Mucosa of stomach (tissue), 1 donor: ENCODE results near the gene PTGR2.
"Not testable (repeated sequence)": the region's sequence is repeated elsewhere in the genome, so short reads cannot be mapped to it uniquely, and the experiment has no call there.

ENCODE experiments used
- H3K27me3 ChIP-seq: one replicate; pipeline ENCODE4 v1.7.0; 2013; ENCODE audit warnings: mild to moderate bottlenecking, low read length; ENCODE audit not compliant: control insufficient read depth, insufficient read depth
- H3K36me3 ChIP-seq: one replicate; pipeline ENCODE4 v1.7.0; 2013; ENCODE audit warnings: low read length; ENCODE audit not compliant: control insufficient read depth, insufficient read depth
- H3K4me1 ChIP-seq: one replicate; pipeline ENCODE4 v1.7.0; 2013; ENCODE audit warnings: mild to moderate bottlenecking, low read length; ENCODE audit not compliant: control insufficient read depth, insufficient read depth
- H3K4me3 ChIP-seq: one replicate; pipeline ENCODE4 v1.7.0; 2013; ENCODE audit warnings: low read length
- H3K9ac ChIP-seq: one replicate; pipeline ENCODE4 v1.7.0; 2013; ENCODE audit warnings: mild to moderate bottlenecking, low read length, moderate library complexity
- H3K9me3 ChIP-seq: one replicate; pipeline ENCODE4 v1.7.0; 2013; ENCODE audit warnings: mild to moderate bottlenecking, low read length, moderate library complexity; ENCODE audit not compliant: control insufficient read depth
- donor health status: Pancreatic carcinoma.

Gene PTGR2

GRCh38 chr14:73820631-73821030 is 31.0 kb upstream of the PTGR2 start:
- H3K9me3 ChIP-seq = no peaks in the 10 kb centered on the region
- no peak overlapping the region for H3K4me3 ChIP-seq
- peaks cover 9% of the 10 kb centered on the region for H3K4me1 ChIP-seq
- H3K9ac ChIP-seq = no peak overlapping the region
- no peaks in the 10 kb centered on the region for H3K27me3 ChIP-seq
- no peaks in the 10 kb centered on the region for H3K36me3 ChIP-seq

- Histone ChIP-seq H3K9me3 (no peaks in the 10 kb centered on the region), H3K27me3 (no peaks in the 10 kb centered on the region), H3K9ac (no peak overlapping the region), H3K4me3 (no peak overlapping the region), H3K4me1 (peaks cover 9% of the 10 kb centered on the region), H3K36me3 (no peaks in the 10 kb centered on the region)
These were observed 28.2 kb upstream of the PTGR2 start for GRCh38 chr14:73823339-73823885.

- no peaks in the 10 kb centered on the region for H3K27me3 ChIP-seq
- no peaks in the 10 kb centered on the region for H3K9me3 ChIP-seq
- peaks cover 9% of the 10 kb centered on the region for H3K4me1 ChIP-seq
- H3K9ac ChIP-seq = no peak overlapping the region
- no peaks in the 10 kb centered on the region for H3K36me3 ChIP-seq
- H3K4me3 ChIP-seq = no peak overlapping the region
These were observed 27.5 kb upstream of the PTGR2 start for GRCh38 chr14:73824127-73824526.

- no peak overlapping the region for H3K4me3 ChIP-seq
- no peaks in the 10 kb centered on the region for H3K36me3 ChIP-seq
- H3K9ac ChIP-seq = no peak overlapping the region
- H3K4me1 ChIP-seq = peaks cover 9% of the 10 kb centered on the region
- no peaks in the 10 kb centered on the region for H3K9me3 ChIP-seq
- H3K27me3 ChIP-seq = no peaks in the 10 kb centered on the region
These were observed 27.1 kb upstream of the PTGR2 start for GRCh38 chr14:73824536-73824935.

GRCh38 chr14:73825551-73826188 is 26.0 kb upstream of the PTGR2 start:
- no peaks in the 10 kb centered on the region for H3K27me3 ChIP-seq
- H3K4me3 ChIP-seq = no peak overlapping the region
- H3K9me3 ChIP-seq = no peaks in the 10 kb centered on the region
- H3K9ac ChIP-seq = no peak overlapping the region
- H3K4me1 ChIP-seq = peaks cover 9% of the 10 kb centered on the region
- no peaks in the 10 kb centered on the region for H3K36me3 ChIP-seq

GRCh38 chr14:73827190-73827589 is 24.4 kb upstream of the PTGR2 start:
- H3K27me3 ChIP-seq, H3K9me3 ChIP-seq, H3K36me3 ChIP-seq, H3K9ac ChIP-seq, H3K4me1 ChIP-seq, H3K4me3 ChIP-seq: not testable (repeated sequence)

- Histone ChIP-seq H3K9ac (no peak overlapping the region), H3K4me1 (peaks cover 9% of the 10 kb centered on the region), H3K27me3 (no peaks in the 10 kb centered on the region), H3K4me3 (no peak overlapping the region), H3K9me3 (no peaks in the 10 kb centered on the region), H3K36me3 (no peaks in the 10 kb centered on the region)
These were observed 22.6 kb upstream of the PTGR2 start for GRCh38 chr14:73829071-73829470.

- Histone ChIP-seq H3K36me3 (no peaks in the 10 kb centered on the region), H3K4me1 (peaks cover 4% of the 10 kb centered on the region), H3K4me3 (no peak overlapping the region), H3K9me3 (no peaks in the 10 kb centered on the region), H3K27me3 (no peaks in the 10 kb centered on the region), H3K9ac (no peak overlapping the region)
These were observed 21.9 kb upstream of the PTGR2 start for GRCh38 chr14:73829526-73830431.

- H3K4me1 ChIP-seq = peaks cover 7% of the 10 kb centered on the region
- no peaks in the 10 kb centered on the region for H3K27me3 ChIP-seq
- H3K9me3 ChIP-seq = no peaks in the 10 kb centered on the region
- no peak overlapping the region for H3K4me3 ChIP-seq
- no peaks in the 10 kb centered on the region for H3K36me3 ChIP-seq
- H3K9ac ChIP-seq = no peak overlapping the region
These were observed 18.6 kb upstream of the PTGR2 start for GRCh38 chr14:73833034-73833433.

- Histone ChIP-seq H3K4me3 (no peak overlapping the region), H3K36me3 (no peaks in the 10 kb centered on the region), H3K9me3 (no peaks in the 10 kb centered on the region), H3K9ac (no peak overlapping the region), H3K27me3 (no peaks in the 10 kb centered on the region), H3K4me1 (peaks cover 7% of the 10 kb centered on the region)
These were observed 17.9 kb upstream of the PTGR2 start for GRCh38 chr14:73833530-73834260.

- H3K9ac ChIP-seq = no peak overlapping the region
- no peaks in the 10 kb centered on the region for H3K36me3 ChIP-seq
These were observed 17.4 kb upstream of the PTGR2 start for GRCh38 chr14:73834261-73834625.

More at GRCh38 chr14:73834261-73834625, 17.4 kb upstream of the PTGR2 start:
- Histone ChIP-seq H3K9me3 (no peaks in the 10 kb centered on the region), H3K4me1 (peaks cover 7% of the 10 kb centered on the region), H3K27me3 (no peaks in the 10 kb centered on the region), H3K4me3 (no peak overlapping the region)
